ENCODE data around the gene KIAA0930.

DNA sequence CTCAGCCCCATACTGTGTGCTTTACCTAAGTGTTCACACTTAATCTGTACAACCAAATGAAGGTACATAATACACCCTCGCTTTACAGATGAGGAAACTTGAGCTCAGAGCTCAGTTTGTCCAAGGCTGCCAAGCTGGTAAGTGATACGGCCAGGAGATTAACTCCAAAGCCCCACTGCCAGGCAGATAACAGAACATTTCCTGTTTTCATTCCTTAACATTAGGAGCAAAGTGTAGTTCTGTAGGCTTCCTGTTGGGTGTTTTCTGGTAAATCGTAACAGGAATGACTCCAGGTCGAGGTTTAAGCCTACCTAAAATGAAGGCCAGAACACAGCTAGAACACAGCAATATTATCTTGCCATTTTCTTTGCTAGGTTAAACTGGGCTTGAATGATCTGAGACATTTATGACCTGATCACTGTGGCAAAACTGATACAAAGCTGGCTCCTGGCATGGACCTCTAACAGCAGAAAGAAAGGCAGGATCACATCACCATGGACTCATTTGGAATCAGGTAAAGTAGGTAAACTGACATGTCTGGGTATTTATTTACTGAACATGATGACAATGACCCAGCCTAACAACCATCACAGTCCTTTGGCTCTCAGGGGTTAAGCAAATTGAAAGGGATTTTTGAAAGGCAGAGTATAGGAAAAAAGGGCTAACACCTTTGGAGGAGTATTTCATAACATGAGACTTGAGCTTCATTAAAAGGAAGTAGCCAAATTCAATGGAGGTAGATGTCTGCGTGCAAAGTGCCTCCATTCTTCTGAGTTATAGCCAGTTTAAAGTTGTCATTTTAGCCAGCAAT is 80.8 kb downstream of the KIAA0930 start:
- no peak for TF ChIP-seq POLR2A (IDR thresholded peaks at IDR 0.05; ENCODE audit: low read depth, low read length)
- TF ChIP-seq POLR2AphosphoS5 (IDR thresholded peaks at IDR 0.05; ENCODE audit: low read depth, low read length), result no peak

All from GM12892 (cell line).